CD4-positive, alpha-beta T cell treated with Interleukin-12 subunit alpha and Interleukin-12 subunit beta, for 1 hour (primary cell): Measurements from ENCODE around the gene NADK2.
A peak's percentile ranks its signal among the peaks of the same experiment; 100 is the strongest.
"Not testable (repeated sequence)": the region's sequence is repeated elsewhere in the genome, so short reads cannot be mapped to it uniquely, and the experiment has no call there.

Experiments used
- DNase-seq: peaks from one replicate; pipeline ENCODE4 v3.0.0-alpha.2; 2020

Gene NADK2

DNA sequence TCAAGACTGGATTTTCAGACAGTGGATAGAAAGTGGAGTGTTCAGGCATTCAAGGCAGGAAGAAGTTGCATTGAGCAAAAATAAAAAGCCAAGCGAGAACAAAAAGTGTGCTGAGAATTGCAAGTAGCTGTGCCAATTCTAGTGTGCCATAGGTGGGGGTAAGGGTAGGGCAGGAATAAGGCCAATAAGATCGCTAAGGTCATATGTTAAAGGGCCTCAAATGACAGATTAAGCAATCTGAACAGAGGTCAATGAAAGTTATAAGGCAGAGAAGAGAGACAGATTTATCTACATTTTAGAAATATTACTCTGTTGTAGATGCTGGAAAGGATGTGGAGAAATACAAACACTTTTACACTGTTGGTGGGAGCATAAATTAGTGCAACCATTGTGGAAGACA, 36.4 kb downstream of the NADK2 start:
- DNase-seq = no peak

DNA sequence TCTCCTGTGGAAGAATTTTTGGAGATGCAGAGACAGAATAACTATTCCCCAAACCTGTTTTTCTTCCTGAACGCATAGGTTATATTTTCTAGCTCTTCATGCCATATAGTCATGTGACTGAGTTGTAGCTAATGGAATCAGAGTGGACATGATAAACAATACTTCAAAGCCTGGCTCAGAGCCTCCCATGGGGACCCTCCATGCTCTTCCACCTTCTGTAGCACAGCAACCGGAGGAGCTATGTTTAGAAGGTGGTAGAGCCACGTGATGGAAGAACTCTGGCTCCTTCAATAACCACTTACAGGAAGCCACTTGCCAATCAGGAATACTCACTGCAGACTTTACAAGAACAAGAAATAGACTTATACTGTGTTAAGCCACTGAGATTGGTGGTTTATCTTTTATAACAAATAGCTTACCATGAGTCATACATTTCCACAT, 39.2 kb downstream of the NADK2 start:
- DNase-seq = no peak

DNA sequence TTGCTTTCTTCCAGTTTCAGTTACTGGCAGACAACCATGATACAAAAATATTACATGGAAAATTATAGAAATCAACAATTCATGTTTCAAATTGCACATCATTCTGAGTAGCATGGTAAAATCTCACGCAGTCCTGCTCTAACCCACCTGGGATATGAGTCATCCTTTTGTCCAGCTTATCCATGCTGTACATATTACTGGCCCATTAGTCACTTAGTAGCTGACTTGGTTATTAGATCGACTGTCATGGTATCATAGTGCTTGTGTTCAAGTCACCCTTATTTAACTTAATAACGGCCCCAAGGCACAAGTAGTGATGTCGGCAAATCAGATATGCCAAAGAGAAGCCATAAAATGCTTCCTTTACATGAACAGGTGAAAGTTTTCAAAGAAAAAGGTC, 41.2 kb downstream of the NADK2 start:
- DNase-seq = no peak

DNA sequence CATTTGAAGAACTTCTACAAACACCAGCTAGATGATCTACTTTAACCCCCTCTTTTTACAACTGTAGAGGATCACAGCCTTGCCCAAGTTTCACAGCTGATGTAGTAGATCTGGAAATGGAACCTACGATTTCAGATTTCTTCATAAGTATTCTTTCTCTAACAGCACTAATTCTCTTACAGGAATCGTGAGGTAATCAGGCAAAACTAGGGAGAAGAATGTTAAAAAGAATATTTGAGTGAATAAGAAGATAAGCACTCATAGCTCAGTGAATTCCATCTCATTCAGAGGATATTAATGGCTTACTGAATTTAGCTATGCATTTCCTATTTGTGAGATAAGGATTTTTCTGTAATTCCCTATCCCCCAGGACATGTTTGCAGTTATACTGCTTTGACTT, 42.1 kb downstream of the NADK2 start:
- no peak for DNase-seq

DNA sequence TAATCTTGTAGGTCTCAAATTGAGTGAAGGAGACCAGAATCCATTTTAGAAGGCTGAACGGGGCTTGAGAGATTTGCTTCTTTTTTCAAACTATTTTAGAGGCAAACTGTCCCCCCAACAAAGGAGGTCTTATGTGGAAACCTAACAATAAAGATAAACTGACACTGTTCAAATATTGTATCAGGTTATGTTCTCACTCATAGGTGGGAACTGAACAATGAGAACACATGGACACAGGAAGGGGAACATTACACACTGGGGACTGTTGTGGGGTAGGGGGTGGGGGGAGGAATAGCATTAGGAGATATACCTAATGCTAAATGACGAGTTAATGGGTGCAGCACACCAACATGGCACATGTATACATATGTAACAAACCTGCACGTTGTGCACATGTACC, 42.9 kb downstream of the NADK2 start:
- not testable (repeated sequence) for DNase-seq

DNA sequence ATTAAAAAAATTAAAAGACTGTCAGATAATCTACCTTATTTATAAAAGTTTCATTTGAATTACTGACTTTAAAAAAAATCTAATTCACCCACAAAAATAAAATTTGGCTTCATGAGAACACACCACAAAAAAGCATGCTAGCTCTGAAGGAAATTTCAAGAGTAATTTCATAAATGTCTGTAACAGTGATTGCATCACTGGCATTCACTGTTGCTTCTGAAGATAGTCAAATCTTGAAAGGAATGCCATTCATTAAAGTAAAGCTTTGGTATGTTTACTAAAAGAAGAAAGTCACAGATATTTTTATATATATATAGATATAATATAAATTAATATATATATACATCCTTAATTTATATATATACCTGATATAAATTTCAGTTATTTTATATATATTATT, 43.4 kb downstream of the NADK2 start:
- no peak for DNase-seq

DNA sequence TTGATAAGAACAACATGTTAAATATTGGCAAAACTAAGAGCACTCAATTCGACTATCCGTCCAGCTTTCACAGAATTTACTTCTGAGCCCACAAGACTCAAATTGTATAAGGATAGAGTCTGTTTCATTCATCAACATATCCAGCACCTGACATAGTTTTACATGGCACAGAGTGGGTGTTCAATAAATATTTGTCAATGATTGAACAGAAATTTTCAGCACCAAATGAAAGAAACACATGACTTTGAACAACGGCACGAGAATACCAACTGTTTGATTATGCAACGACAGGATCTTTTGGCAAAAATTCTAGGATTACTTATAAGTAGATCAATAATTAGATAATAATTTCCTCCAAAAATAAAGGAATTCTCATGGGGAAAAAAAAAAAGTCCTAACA, 48.0 kb downstream of the NADK2 start:
- DNase-seq = no peak

DNA sequence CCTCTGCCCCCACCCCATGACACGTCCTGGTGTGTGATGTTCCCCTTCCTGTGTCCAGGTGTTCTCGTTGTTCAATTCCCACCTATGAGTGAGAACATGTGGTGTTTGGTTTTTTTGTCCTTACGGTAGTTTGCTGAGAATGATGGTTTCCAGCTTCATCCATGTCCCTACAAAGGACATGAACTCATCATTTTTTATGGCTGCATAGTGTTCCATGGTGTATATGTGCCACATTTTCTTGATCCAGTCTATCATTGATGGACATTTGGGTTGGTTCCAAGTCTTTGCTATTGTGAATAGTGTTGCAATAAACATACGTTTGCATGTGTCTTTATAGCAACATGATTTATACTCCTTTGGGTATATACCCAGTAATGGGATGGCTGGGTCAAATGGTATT, 57.3 kb downstream of the NADK2 start:
- not testable (repeated sequence) for DNase-seq

DNA sequence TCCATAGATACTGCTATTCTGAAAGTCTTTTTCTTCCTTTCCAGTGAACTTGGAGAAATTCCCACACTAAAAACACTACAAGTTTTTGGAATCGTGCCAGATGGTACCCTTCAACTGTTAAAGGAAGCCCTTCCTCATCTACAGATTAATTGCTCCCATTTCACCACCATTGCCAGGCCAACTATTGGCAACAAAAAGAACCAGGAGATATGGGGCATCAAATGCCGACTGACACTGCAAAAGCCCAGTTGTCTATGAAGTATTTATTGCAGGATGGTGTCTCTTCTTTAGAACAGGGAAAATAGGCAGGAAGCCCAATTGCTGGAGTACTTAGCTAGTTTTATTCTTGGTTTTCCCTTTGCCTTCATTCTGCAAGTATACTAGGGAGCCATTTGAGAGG, 60.0 kb downstream of the NADK2 start:
- DNase-seq = no peak

DNA sequence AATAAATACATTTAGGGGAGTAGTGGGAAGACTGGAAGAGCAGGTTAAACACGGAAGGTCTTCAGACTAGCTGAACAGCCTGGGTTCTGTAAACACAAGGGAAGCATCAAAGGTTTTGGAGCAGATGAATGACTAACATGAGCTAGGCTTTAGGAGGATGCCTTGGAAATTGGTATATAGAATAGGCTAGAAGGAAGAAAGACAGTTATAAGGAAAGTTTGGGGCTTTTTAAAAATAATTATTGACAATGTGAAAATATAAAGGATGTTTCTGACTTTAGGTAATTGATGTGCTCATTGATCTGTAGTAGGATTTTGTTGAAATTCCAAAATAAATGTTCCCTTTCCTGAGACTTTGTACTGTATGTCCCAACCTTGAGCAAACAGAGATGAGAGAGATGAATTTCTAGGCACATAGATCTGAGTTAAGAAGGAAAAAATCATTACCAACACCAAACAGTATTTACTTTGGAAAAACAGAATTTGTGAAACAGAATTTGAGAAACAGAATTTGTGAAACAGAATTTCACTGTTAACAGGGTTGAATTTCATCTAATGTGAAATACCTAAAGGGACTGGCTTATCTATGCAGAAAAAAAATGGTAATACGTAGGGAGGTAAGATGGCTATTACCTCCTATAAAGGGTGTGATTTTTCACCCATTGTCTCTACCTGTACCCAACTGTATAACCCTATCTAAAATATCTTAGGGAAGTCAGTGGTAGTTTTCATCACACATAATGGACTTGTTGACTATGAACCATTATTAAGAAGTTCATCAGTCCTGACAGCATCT, 61.0 kb downstream of the NADK2 start:
- DNase-seq = no peak

DNA sequence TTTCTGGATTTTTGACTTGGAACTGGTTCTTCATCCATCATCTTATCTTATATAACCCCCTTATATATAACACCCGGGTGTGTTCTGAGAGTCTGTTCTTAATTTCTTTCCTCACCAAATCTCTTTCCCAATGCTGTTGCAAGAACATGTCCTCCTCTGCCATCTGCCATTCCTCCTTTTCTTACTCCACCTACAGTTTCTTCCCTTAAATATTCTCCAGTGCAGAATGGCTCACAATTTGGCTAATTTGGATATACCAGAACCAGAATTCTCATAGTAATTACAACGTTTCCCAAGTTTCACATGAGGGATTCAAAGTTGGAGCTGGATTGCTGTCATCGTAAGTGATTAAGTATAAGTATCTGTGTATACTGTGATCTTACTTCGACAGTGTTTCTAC, 61.8 kb downstream of the NADK2 start:
- DNase-seq = no peak

DNA sequence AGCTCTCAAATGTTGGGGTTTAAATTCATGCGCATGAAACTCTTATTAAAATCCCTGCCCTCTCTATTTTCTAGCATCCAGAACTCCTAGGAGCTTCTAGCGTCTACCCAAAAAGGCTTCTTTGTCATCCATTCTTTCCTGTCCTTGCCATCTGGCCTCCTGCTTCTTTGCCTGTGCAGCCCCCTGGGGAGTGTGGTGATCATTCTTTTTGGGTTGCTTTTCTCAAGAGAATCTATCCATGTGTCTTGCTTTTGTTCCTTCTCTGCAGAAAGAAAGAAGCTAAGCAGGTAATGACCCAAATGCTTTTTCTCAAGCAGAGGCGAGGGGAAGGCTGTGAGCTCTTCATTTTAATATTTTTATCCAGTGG, 63.2 kb downstream of the NADK2 start:
- DNase-seq = no peak

DNA sequence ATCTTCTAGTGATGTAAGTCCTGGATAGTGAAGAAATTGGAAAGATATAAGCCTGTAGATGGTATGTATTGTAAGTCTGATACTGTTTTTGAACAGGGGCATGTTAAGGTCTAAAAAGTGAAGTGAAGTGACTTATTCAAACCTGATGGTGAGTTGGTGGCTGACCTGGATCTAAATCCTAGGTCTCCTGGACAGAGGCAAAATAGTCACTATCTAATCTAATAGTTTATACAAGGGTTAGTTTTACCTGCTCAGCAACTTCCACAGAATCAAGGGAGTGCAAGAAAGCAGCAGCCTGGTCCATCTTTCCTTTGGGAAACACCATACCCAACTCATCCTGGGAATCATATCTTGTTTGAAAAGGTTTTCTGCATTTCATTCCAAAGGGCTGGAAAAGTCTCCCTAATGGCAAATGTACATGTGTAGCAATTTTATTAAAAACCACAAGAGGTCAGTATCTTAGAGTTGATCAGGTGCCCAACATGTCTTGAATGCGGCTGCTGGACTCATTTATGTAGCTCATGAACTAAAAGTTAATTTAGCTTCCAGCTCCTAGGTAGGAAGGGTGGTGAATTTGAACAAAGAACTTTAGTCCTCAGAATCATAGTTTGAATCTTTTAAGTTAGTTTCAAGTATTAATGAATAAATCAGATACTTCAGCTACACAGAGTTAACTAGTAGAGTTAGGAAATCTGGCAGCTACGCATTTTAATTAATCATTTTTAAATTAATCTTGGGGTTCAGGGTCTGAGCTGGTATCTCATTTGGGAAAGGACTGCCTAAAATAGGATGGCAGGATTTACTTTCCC, 63.8 kb downstream of the NADK2 start:
- no peak for DNase-seq

DNA sequence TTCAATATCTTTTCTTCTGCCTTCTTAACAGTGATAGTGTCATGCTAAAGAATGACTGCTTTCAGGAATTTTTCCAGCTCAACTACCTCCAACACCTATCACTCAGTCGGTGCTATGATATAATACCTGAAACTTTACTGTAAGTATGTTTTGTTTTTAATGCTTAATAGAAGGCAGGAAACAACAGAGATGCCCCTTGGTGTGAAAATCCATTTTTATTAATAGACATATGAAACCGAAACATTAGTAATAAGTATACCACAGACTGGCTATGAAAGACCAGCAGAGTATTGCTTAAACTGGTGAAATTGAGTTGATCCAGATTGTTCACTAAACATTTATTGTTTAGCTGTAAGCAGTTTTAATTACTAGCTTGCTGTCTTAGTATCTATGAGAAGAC, 64.6 kb downstream of the NADK2 start:
- DNase-seq = no peak

DNA sequence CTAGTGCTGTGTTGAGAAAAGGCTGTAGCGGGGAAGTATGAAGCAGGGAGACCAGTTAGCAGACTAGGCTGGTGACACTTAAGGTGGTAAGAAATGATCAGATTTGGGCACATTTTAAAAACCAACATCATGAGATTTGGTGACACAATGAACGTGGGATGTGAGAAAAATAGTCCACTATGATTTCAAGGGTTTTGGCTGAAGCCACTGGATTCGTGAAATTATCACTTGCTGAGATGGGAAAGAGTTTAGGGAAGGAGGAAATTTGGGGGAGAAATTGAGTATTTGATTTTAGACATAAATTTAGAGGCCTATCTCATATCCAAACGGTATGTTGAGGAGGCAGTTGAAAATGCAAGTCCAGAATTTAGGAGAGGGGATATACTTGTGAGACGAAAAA, 66.7 kb downstream of the NADK2 start:
- DNase-seq = no peak

DNA sequence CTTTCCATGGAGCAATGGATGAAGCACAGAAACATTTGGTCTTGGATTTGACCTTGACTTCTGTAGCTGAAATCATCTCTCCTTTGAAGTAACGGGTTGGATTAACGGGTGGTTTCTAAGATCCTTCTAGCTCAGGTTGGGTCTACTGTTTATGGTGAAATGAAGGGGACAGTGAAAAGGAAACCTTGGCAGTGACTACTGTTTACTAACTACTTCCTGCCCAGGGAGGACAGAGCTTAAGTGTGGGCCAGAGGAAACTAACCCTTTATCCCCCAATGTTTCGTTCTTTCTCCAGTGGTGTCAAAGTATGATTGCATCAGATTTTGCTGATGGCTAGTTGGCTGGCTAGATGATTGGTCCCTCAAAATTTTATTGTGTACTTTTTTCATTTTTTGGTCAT, 67.6 kb downstream of the NADK2 start:
- DNase-seq = no peak

DNA sequence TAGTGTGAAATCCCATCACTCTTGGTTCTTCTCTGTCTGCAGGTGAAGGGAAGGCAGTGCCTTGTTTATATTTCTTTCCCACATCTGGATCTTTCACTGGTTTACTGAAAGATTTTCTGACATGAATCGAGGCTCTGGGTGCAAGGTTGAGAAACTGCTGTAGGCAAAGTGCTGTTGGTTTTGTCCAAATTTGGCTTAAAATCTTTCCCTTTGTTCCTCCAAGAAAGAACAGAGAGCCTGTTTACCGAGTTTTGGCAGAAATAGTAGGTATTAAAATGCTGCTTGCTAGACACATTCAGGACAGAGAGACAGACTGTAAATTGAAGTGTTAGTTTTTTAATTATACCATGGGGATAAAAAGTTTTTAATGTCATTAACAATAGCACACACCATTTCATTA, 68.3 kb downstream of the NADK2 start:
- no peak for DNase-seq

DNA sequence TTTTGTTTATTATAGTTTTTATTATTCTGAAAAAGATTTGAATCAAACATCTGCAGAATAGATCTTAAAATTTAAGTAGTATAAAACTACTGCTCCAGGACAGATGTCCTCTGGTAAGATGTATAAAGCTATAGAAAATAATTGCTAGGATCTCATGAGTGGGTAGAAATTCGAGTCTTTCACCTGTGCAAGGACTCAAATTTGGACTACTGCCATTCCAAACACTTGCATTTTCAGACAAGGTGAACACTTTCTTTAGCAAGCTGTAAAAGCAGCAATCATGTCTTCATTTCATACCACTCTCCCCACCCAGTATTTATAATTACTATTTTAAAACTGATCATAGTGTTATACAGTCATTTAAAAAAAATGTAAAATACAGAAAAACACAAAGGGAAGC, 69.1 kb downstream of the NADK2 start:
- DNase-seq = no peak

DNA sequence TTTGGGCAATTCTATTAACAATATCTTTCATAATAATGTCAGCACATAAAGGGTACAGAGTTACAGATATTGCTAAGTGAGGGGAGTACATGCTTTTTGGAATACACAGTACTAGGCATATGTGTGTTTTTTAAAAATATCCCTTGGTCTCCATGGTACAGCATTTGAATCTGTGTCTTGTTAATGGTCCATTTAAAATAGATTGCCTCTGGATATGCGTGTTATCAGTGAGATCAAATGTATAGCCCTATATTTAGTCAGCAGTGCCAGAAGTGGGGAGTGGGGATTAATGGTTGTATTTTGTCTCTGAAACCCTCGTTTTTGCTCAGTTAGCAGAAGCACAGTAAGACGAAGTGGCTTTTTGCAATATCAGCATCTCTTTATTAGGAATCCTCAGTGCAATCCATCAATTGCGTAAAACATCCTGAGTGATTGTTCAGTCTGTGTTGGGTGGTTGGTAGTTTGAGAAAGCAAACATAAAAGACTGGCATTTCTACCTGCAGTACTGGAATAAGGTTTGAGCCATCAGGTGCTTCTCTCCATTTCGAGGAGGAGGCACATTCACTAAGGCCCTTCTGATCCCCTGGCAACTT, 70.8 kb downstream of the NADK2 start:
- no peak for DNase-seq

DNA sequence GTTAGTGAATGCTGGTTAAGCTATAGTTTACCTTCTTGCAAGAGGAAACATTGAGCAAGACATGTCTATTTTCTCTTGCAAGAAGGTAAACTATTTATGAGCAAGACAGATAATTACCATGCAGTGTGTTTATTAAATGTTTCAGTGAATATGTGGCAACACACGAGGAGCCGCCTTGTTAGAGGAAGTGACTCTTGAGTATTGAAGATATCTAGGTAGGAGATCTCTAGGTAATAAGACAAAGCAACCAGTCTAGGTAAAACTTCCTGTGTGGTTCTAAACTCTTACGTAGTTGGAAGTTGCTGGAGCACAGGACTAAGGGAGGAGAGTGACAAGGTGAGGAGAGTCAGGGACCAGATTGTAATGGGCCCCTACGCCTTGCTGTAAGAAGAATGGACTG, 73.0 kb downstream of the NADK2 start:
- DNase-seq = peak; percentile 18

DNA sequence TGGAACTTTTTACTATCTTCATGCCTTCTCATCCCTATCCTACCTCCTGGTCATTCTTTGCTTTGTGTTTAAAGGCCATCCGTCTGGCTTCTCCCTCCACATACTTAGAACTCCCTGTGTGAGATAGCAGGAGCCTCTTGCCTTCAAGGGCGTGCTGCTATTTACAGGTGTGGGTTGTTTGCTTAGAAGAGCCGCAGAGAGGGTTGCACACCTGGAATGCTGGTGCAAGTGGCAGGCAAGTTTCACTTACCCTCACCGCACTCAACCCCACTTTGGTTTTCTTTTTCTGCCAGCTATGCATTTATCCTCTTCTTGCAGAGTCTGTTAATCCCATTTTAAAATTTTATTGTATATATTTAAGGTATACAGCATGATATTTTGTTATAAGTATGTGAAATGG, 77.3 kb downstream of the NADK2 start:
- DNase-seq = no peak

DNA sequence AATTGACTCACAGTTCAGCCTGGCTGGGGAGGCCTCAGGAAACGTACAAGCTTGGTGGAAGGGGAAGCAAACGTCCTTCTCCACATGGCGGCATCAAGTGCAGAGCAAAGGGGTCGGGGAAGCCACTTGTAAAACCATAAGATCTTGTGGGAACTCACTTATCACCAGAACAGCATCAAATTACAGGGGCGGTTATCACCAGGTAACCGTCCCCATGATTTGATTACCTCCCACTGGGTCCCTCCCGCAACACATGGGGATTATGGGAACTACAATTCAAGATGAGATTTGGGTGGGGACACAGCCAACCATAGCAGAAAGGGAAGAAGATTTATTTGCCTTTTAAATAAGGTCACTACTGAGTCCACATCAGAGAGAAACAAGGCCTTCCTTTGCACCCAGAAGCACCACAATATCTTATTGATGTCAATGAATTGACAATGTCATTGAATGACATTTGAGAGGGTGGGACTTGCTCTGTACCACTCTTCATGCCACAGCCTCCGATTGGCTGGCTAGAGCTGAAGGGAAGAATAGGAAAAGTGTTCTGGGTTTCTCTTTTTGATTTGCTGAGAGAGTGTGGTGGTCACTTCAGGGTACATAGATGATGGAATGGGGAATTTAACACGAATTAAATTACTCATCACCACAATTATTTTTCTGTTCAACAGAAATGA, 78.8 kb downstream of the NADK2 start:
- no peak for DNase-seq

DNA sequence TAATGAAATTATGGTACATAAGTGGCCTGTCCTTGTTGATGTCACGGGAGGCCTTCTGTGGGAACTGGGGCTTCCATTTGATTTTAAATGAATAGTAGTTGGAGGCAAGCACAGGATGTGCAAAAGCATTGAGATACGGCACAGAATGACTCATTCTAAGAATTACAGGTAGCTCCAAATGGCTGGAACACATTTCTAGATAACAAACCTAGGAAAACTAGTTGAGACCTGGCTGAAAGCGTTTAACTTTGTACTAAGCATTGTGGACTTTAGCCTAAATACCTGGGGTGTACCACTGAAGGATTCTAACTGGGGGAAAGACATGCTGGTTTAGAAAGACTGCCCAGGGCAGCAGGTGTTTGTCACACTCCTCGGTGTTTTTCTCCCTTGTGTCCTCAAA, 80.4 kb downstream of the NADK2 start:
- DNase-seq = no peak

DNA sequence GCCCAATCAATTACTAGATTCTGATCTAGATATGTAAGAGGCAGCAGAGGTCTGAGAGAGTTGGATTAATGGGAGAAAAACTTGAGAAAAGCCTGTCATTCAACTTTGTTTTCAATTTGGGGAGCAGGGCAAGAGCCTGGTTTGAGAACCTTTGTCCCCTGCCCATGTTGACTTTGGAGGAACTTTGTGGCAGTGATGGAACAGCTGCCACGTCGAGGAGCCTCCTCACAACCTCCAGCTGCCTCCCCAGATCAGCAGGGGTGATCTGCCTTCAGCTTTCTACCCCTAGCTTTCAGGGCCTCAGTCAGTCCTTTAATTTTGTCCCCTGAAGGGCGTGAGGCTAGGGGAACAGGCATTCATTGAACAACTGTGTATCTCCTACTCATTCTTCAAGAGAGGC, 81.1 kb downstream of the NADK2 start:
- DNase-seq = no peak
